ENCODE results near the gene TMPO. TPM values are rescaled to one million over a fixed set of nuclear protein-coding genes. Genes with fewer than 3 reads are reported as not detected.

Gene TMPO
- total RNA-seq = 100 to 1,000 TPM in 1 of 3 donors, 10 to 100 TPM in 2; 42.9 to 115 (median 67.8) TPM

- no peaks in the 10 kb centered on the region for H3K36me3 ChIP-seq
- H3K4me3 ChIP-seq = peak within 1 kb of the TSS; percentile 84 to 99 (median 89)
- no peaks in the 10 kb centered on the region for H3K27me3 ChIP-seq
- peak; percentile 85 for TF ChIP-seq POLR2A (IDR thresholded peaks at IDR 0.05)
- TF ChIP-seq POLR2AphosphoS5 (IDR thresholded peaks at IDR 0.05) = peak; percentile 67 to 92 (median 77)
- TF ChIP-seq, protein P1, sequence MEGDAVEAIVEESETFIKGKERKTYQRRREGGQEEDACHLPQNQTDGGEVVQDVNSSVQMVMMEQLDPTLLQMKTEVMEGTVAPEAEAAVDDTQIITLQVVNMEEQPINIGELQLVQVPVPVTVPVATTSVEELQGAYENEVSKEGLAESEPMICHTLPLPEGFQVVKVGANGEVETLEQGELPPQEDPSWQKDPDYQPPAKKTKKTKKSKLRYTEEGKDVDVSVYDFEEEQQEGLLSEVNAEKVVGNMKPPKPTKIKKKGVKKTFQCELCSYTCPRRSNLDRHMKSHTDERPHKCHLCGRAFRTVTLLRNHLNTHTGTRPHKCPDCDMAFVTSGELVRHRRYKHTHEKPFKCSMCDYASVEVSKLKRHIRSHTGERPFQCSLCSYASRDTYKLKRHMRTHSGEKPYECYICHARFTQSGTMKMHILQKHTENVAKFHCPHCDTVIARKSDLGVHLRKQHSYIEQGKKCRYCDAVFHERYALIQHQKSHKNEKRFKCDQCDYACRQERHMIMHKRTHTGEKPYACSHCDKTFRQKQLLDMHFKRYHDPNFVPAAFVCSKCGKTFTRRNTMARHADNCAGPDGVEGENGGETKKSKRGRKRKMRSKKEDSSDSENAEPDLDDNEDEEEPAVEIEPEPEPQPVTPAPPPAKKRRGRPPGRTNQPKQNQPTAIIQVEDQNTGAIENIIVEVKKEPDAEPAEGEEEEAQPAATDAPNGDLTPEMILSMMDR (IDR thresholded peaks at IDR 0.05) = no peak
- H3K4me1 ChIP-seq = no peaks in the 10 kb centered on the region
- DNase-seq (ENCODE audit: low spot score in 2 of 2) = peak; percentile 89
- H3K27ac ChIP-seq = peak within 1 kb of the TSS; percentile 90 to 98
- intact Hi-C loops (cut with DNase I; ENCODE audit: low total_unique reads) = no loop called here
- H3K9me3 ChIP-seq = no peaks in the 10 kb centered on the region
These were observed at the start of gene TMPO for GRCh38 chr12:98515287-98516110. TSS of gene TMPO (plus strand) at chr12:98515590. CDS start at chr12:98515868, 278 bp downstream.

DNA sequence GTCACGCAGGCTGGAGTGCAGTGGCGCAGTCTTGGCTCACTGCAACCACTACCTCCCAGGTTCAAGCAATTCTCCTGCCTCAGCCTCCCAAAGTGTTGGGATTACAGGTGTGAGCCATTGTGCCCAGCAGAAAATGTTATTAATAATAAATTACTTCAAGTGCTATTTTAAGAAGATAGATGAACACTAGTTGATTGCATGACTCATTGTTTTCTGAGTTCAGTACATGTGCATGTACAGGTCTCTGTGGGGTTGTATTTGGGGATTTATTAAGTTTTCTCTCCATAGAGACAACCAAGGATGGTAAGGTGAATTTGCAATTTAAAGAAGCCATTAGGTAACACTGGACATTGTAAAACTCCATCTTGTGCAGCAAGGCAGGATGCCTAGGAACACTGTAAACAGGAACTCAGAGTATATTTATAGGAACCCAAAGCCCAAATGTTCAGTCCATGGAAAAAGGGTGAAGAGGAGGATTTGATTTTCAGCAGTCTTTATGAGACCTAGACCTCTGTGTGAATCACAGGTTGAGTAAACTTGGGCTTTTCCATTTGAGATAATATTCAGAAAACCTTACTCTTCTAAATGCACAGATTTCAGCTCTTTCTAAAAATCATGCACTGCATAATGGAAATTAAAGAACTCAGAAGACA, 49.3 kb upstream of the TMPO start:
- Histone ChIP-seq H3K27ac (no peak overlapping the region), H3K36me3 (no peaks in the 10 kb centered on the region), H3K9me3 (no peaks in the 10 kb centered on the region), H3K27me3 (no peaks in the 10 kb centered on the region), H3K4me1 (no peaks in the 10 kb centered on the region), H3K4me3 (no peak overlapping the region)
- intact Hi-C loops (cut with DNase I; ENCODE audit: low total_unique reads) = no loop called here
- DNase-seq (ENCODE audit: low spot score in 2 of 2) = no peak
- TF ChIP-seq, protein P1 (IDR thresholded peaks at IDR 0.05) = no peak
- TF ChIP-seq POLR2A (IDR thresholded peaks at IDR 0.05) (no peak), POLR2AphosphoS5 (IDR thresholded peaks at IDR 0.05) (no peak)

DNA sequence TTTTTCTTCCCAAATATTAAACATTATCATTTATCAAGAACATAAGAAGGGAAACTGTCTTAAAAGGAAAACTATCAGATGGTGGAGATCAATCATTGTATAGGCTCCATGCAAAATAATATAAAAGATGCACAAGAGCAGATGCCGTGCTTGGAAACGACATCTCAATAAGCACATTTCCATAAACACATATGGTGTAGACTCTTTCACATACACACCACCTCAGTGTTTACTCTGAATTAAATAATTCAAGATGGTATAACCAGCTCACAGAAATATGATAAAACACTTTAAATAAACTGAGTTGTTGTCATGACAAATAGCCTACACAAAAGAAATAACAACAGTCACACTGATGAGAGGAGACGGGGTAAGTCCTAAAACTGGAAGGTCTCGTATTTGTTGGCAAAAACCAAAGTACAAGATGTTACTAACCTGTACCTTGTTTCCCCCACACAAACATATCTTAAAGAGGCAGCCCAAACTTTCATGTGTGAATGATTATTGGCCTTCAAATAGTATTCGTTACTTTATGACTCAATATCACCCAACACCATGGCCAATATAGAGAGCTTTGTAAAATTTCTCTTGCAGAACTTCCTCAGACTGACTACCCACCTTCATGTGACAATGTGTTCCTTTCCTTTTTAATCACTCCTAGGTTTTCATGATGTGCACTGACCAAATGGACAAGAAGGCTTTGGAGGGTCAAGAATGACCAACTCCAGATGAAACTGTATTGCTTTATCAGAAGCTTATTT, 48.6 kb upstream of the TMPO start:
- intact Hi-C loops (cut with DNase I; ENCODE audit: low total_unique reads) = no loop called here
- no peak for DNase-seq (ENCODE audit: low spot score in 2 of 2)
- no peaks in the 10 kb centered on the region for H3K4me1 ChIP-seq

GRCh38 chr12:98469109-98469508, 46.3 kb upstream of the TMPO start:
- Histone ChIP-seq H3K4me1 (no peaks in the 10 kb centered on the region), H3K9me3 (no peaks in the 10 kb centered on the region), H3K27ac (no peak overlapping the region), H3K36me3 (no peaks in the 10 kb centered on the region), H3K4me3 (no peak overlapping the region), H3K27me3 (no peaks in the 10 kb centered on the region)
- DNase-seq (ENCODE audit: low spot score in 2 of 2) = no peak
- intact Hi-C loops (cut with DNase I; ENCODE audit: low total_unique reads) = no loop called here
- TF ChIP-seq POLR2A (IDR thresholded peaks at IDR 0.05) (no peak), POLR2AphosphoS5 (IDR thresholded peaks at IDR 0.05) (no peak)
- TF ChIP-seq, protein P1 (IDR thresholded peaks at IDR 0.05) = no peak

More for the DNA sequence above, 48.6 kb upstream of the TMPO start:
- Histone ChIP-seq H3K27me3 (no peaks in the 10 kb centered on the region), H3K27ac (no peak overlapping the region), H3K36me3 (no peaks in the 10 kb centered on the region), H3K4me3 (no peak overlapping the region), H3K9me3 (no peaks in the 10 kb centered on the region)
- TF ChIP-seq, protein P1 (IDR thresholded peaks at IDR 0.05) = no peak
- TF ChIP-seq POLR2AphosphoS5 (IDR thresholded peaks at IDR 0.05) (no peak), POLR2A (IDR thresholded peaks at IDR 0.05) (no peak)
